ENCODE data around the gene SLC45A3. TPM values are rescaled to one million over a fixed set of nuclear protein-coding genes. Genes with fewer than 3 reads are reported as not detected.

The SLC45A3 gene
- total and polyA plus RNA-seq, 2 of the 8 experiments (the other 6 are each of a cell fraction or from before 2014, with no cell fraction given): 13.0 to 14.3 TPM

DNA sequence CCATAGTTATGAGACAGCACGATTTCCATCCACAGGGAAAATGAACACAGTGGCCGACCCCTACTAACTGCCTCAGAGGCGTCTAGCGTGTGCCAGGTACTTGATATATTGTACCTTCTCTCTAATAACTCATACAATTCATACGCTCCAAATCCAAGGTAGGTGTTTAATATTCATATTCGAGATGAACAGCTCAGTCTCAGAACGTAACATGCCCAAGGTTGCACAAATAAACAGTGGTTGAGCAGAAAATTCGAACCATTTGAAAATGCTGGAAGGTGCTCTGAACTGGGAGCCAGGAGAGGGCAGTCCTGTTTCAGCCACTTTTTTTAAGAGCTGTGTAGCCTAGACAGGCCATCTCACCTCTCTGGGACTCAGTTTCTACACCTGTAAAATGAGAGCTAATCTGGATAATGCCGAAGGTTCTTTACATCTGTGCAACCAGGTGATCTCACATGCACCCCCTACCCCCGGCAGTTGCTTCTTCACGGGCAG is 7.9 kb downstream of the SLC45A3 start (continued):
- TF ChIP-seq MAFK (IDR thresholded peaks at IDR 0.05; ENCODE audit: low read depth, low read length) (no peak), BACH1 (IDR thresholded peaks at IDR 0.05; ENCODE audit: low read length) (no peak), NANOG (IDR thresholded peaks at IDR 0.05; ENCODE audit: insufficient read depth, low read depth, low read length, poor library complexity, severe bottlenecking) (no peak), USF2 (IDR thresholded peaks at IDR 0.05; ENCODE audit: low read length) (no peak), POU5F1 (IDR thresholded peaks at IDR 0.05; ENCODE audit: low read depth, low read length) (no peak), SP1 (IDR thresholded peaks at IDR 0.05; ENCODE audit: low read depth, low read length) (no peak), JUND (IDR thresholded peaks at IDR 0.05; ENCODE audit: low read length) (no peak)
- TF ChIP-seq, protein P1, sequence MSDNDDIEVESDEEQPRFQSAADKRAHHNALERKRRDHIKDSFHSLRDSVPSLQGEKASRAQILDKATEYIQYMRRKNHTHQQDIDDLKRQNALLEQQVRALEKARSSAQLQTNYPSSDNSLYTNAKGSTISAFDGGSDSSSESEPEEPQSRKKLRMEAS (IDR thresholded peaks at IDR 0.05): no peak

All from H1 (cell line).